ENCODE measurements around the gene LCA5L. TPM values are rescaled to one million over a fixed set of nuclear protein-coding genes. Genes with fewer than 3 reads are reported as not detected.

The LCA5L gene
- total and polyA plus RNA-seq, 2 of the 13 experiments (the other 11 are each of a cell fraction or from before 2014, with no cell fraction given), result 0.13 to 0.55 TPM

- Histone ChIP-seq H4K20me1 (ENCODE audit: insufficient read depth, low read length) (no peaks in the 10 kb centered on the region), H3K4me2 (ENCODE audit: low read depth, low read length) (no peak overlapping the region), H3K4me3 (replicated peaks in 1 of 3; ENCODE audit: insufficient read depth in 1 of 3, low read depth in 2 of 3, low read length in 3 of 3) (no peak overlapping the region), H3K27me3 (ENCODE audit: control insufficient read depth in 1 of 2, insufficient read depth in 2 of 2, low read length in 2 of 2) (no peaks in the 10 kb centered on the region), H3K27ac (ENCODE audit: extremely low read length, insufficient read depth, low read length) (no peak overlapping the region), H3K36me3 (replicated peaks in 1 of 2; ENCODE audit: control insufficient read depth in 1 of 2, insufficient read depth in 2 of 2, low read length in 2 of 2) (no peaks in the 10 kb centered on the region), H2AFZ (ENCODE audit: low read length) (no peak overlapping the region), H3K9ac (ENCODE audit: insufficient read depth, low read depth, low read length) (no peak overlapping the region), H3K79me2 (ENCODE audit: insufficient read depth, low read length) (no peaks in the 10 kb centered on the region), H3K4me1 (ENCODE audit: insufficient read depth, low read length) (no peaks in the 10 kb centered on the region), H3K9me3 (ENCODE audit: low read length) (no peaks in the 10 kb centered on the region)
- intact Hi-C loops (cut with micrococcal nuclease; ENCODE audit: unreplicated experiment), result no loop called here
- DNase-seq (ENCODE audit: low spot score) (no peak), ATAC-seq (no peak), FAIRE-seq (no peak)
- WGBS (ENCODE audit: low lambda C conversion rate), result 66% methylated on average over 4 of the region's 4 CpGs
- ChIA-PET CTCF (ENCODE audit: low intra/inter-chr PET ratio, low total read pairs) (no interaction called here), POLR2A (no interaction called here)
- in situ Hi-C loops (cut with HindIII; ENCODE audit: extremely low pct_ligation_motif_present, low pct_unique_long_range_greater_than_20kb), result no loop called here
- TF ChIP-seq ZNF749 (CRISPR knock-in tag; IDR thresholded peaks at IDR 0.05; ENCODE audit: borderline replicate concordance) (no peak), ZNF510 (CRISPR knock-in tag; IDR thresholded peaks at IDR 0.05; ENCODE audit: low read depth) (no peak), MXD1 (CRISPR knock-in tag; IDR thresholded peaks at IDR 0.05) (no peak), SIX4 (CRISPR knock-in tag; IDR thresholded peaks at IDR 0.05) (no peak), ZFP41 (CRISPR knock-in tag; IDR thresholded peaks at IDR 0.05; ENCODE audit: borderline replicate concordance) (no peak), ISX (CRISPR knock-in tag; conservative IDR thresholded peaks at IDR 0.05) (no peak), POGZ (CRISPR knock-in tag; IDR thresholded peaks at IDR 0.05) (no peak), MIER3 (CRISPR knock-in tag; IDR thresholded peaks at IDR 0.05; ENCODE audit: borderline replicate concordance) (no peak), NR2F6 (IDR thresholded peaks at IDR 0.05) (no peak), NR2F6 (CRISPR knock-in tag; IDR thresholded peaks at IDR 0.05) (no peak), ZNF644 (CRISPR knock-in tag; IDR thresholded peaks at IDR 0.05; ENCODE audit: low read depth) (no peak), ZMYM3 (CRISPR knock-in tag; IDR thresholded peaks at IDR 0.05) (no peak), ZNF589 (CRISPR knock-in tag; conservative IDR thresholded peaks at IDR 0.05) (no peak), CHD4 (IDR thresholded peaks at IDR 0.05; ENCODE audit: borderline replicate concordance, low read length) (no peak), TEAD3 (CRISPR knock-in tag; optimal IDR thresholded peaks at IDR 0.05; ENCODE audit: borderline replicate concordance) (no peak), STAG1 (CRISPR knock-in tag; IDR thresholded peaks at IDR 0.05) (no peak), ATF7-NPFF (CRISPR knock-in tag; IDR thresholded peaks at IDR 0.05; ENCODE audit: low read depth) (no peak)
- TF ChIP-seq, protein P1, sequence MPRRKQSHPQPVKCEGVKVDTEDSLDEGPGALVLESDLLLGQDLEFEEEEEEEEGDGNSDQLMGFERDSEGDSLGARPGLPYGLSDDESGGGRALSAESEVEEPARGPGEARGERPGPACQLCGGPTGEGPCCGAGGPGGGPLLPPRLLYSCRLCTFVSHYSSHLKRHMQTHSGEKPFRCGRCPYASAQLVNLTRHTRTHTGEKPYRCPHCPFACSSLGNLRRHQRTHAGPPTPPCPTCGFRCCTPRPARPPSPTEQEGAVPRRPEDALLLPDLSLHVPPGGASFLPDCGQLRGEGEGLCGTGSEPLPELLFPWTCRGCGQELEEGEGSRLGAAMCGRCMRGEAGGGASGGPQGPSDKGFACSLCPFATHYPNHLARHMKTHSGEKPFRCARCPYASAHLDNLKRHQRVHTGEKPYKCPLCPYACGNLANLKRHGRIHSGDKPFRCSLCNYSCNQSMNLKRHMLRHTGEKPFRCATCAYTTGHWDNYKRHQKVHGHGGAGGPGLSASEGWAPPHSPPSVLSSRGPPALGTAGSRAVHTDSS (CRISPR knock-in tag; conservative IDR thresholded peaks at IDR 0.05), result no peak
- TF ChIP-seq, protein P2, sequence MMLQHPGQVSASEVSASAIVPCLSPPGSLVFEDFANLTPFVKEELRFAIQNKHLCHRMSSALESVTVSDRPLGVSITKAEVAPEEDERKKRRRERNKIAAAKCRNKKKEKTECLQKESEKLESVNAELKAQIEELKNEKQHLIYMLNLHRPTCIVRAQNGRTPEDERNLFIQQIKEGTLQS (CRISPR knock-in tag; IDR thresholded peaks at IDR 0.05), result no peak
- TF ChIP-seq, protein P3, sequence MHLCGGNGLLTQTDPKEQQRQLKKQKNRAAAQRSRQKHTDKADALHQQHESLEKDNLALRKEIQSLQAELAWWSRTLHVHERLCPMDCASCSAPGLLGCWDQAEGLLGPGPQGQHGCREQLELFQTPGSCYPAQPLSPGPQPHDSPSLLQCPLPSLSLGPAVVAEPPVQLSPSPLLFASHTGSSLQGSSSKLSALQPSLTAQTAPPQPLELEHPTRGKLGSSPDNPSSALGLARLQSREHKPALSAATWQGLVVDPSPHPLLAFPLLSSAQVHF (CRISPR knock-in tag; IDR thresholded peaks at IDR 0.05), result no peak
- TF ChIP-seq, protein P4, sequence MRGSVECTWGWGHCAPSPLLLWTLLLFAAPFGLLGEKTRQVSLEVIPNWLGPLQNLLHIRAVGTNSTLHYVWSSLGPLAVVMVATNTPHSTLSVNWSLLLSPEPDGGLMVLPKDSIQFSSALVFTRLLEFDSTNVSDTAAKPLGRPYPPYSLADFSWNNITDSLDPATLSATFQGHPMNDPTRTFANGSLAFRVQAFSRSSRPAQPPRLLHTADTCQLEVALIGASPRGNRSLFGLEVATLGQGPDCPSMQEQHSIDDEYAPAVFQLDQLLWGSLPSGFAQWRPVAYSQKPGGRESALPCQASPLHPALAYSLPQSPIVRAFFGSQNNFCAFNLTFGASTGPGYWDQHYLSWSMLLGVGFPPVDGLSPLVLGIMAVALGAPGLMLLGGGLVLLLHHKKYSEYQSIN (CRISPR knock-in tag; IDR thresholded peaks at IDR 0.05; ENCODE audit: borderline replicate concordance), result no peak
- BruUV-seq (replicated peaks), result no TSS peak
Measured at GRCh38 chr21:39430457-39430856, 15.1 kb downstream of the LCA5L start.
